Gastroesophageal sphincter (tissue), 3 donors: ENCODE data around the gene ITGB2.

Experiments
- EP300 ChIP-seq: sonication (generic); formaldehyde crosslinking; IDR thresholded peaks from one replicate; pipeline ENCODE4 v1.6.1; 2017; ENCODE audit warnings: antibody characterized with exemption, mild to moderate bottlenecking
- POLR2A ChIP-seq, 2 donors: fragments of 450-650 bp; IDR thresholded peaks; one replicate each; pipeline ENCODE4 v1.6.1; 2017; ENCODE audit warnings: antibody characterized with exemption in 2 of 2, mild to moderate bottlenecking in 2 of 2, moderate library complexity in 1 of 2
- POLR2AphosphoS5 ChIP-seq: sonication (generic); formaldehyde crosslinking; IDR thresholded peaks from one replicate; pipeline ENCODE4 v1.6.1; 2017; ENCODE audit warnings: antibody characterized with exemption
- TF ChIP-seq, protein P1 (sequence below), 4 experiments: fragments of 200-600 bp in 2 of 4; fragments of 450-650 bp in 2 of 4; sonication (generic) in 1 of 4; IDR thresholded peaks; one replicate each; pipeline ENCODE4 v1.5.1; 2017 to 2019; ENCODE audit warnings: antibody characterized with exemption in 4 of 4, mild to moderate bottlenecking in 2 of 4, moderate library complexity in 2 of 4

DNA sequence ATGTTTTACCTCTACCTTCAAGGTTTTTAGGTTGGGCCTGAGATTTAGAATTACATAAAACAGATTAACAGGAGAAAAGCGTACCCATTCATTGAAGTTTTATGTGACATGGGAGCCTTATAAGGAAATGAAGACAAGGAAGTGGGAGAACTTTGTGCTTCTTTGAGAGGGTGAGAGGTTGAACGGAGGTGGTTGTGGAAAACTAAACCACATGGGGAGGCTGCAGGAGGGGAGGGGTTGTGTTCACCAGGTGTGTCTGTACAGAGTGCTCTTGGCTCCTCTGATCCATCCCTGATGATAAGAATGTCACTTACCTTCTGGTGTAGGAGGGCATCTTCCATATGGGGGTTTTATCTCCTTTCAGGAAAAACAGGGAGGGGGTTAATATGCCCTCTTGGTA, 21.9 kb upstream of the ITGB2 start:
- TF ChIP-seq, protein P1, sequence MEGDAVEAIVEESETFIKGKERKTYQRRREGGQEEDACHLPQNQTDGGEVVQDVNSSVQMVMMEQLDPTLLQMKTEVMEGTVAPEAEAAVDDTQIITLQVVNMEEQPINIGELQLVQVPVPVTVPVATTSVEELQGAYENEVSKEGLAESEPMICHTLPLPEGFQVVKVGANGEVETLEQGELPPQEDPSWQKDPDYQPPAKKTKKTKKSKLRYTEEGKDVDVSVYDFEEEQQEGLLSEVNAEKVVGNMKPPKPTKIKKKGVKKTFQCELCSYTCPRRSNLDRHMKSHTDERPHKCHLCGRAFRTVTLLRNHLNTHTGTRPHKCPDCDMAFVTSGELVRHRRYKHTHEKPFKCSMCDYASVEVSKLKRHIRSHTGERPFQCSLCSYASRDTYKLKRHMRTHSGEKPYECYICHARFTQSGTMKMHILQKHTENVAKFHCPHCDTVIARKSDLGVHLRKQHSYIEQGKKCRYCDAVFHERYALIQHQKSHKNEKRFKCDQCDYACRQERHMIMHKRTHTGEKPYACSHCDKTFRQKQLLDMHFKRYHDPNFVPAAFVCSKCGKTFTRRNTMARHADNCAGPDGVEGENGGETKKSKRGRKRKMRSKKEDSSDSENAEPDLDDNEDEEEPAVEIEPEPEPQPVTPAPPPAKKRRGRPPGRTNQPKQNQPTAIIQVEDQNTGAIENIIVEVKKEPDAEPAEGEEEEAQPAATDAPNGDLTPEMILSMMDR (IDR thresholded peaks at IDR 0.05), result no peak
- TF ChIP-seq POLR2A (IDR thresholded peaks at IDR 0.05), result no peak
- TF ChIP-seq POLR2AphosphoS5, result no peak
- TF ChIP-seq EP300, result no peak
